COR-L47 (cell line): ENCODE data around the gene FBXO11.

Experiments used
- DNase-seq: peaks from one replicate; lab custom pipeline; 2025; lab: John Stamatoyannopoulos, UW

FBXO11 gene

DNA sequence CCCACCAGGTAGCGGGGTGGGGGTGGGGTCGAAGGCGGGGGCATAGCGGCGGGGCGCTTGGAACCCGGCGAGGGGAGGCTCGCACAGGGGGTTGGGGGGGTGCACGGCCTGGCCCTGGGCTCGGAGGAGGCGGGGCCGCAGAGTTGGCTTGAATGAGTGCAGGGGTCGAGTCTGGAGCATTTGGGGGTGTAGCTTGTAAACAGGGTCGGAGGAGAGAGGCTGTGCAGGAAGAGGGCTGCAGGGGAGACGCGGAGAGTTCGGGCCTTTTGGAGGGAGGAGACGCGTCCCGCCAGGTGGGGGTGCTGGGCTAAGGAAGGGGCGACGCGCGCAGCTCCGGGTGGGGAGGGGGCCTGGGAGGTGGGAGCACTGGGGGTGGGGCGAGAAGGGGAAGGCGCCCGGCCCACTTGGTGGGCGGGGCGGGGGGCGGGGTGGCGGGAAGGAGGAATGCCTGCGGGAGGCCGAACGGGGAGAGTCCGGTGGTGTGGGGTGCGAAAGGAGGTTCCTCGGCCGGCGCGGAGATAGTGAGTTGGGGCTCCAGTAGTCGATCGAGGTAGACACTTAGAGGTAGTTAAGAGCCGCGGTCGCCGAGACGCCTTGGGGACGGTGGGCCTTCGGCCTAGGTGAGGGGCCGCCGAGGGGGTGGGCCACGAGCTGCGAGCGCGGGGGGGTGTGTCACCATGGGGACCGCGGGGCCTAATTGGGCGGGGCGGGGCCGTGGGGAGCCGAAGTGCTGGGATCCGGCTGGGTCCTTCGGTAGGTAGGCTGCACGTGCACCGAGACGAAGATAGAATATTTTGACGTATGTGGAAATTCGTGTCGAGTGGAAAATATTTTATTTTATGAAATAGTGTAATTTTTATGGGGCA, 122.6 kb downstream of the FBXO11 start:
- peak; percentile 86 for DNase-seq

- peak; percentile 88 for DNase-seq
These were observed 123.4 kb downstream of the FBXO11 start, which contains the start of gene MSH6 for GRCh38 chr2:47782671-47783485. TSS of gene MSH6 (plus strand) at chr2:47783145. CDS start at chr2:47783234, 89 bp downstream.

DNA sequence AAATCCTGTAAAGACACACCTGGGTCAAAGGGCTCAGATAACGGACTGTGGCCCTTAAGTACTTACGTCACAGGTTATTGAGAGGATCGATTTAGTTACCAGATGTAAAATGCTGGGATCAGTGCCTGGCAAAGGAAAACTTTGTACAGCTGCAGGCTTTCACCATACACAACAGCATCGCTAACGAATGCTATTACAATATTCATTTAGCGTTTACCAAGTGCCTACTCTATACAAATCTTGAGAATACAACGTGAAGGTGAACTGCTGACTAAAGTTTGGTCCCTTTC, 124.0 kb downstream of the FBXO11 start:
- DNase-seq, result no peak

GRCh38 chr2:47779426-47779790, 126.9 kb downstream of the FBXO11 start:
- no peak for DNase-seq

- DNase-seq, result no peak
These were observed 127.4 kb downstream of the FBXO11 start for GRCh38 chr2:47778698-47779425.

DNA sequence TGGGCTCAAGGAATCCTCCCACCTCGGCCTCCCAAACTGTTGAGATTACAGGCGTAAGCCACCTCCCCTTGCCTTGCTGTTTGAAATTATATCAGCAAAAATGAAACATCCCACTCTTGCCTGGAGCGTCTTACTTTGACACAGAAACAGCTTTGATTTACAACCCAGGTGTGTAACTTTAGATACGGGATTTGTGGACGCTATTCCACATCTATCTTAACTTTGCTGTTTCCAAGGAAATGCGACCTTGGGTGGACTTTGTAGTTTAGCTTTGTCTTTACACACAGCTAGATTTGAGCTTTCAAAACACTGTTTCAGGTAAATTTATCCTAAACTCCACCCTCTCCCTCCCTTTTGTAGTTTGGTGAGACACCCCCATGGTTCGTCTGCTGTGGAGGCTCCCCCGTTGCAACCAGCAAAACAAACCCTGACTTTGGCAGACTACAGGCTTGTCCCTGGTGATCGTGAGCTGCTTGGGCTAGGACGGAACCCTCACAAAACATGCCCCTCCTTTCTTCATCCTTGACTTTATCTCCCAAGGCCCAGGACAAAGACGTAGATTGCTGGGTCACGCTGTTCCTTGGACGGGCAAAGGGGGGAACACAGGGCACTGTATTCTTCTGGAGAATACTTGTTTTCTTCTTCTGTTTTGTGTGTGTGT, 128.9 kb downstream of the FBXO11 start:
- DNase-seq, result no peak

DNA sequence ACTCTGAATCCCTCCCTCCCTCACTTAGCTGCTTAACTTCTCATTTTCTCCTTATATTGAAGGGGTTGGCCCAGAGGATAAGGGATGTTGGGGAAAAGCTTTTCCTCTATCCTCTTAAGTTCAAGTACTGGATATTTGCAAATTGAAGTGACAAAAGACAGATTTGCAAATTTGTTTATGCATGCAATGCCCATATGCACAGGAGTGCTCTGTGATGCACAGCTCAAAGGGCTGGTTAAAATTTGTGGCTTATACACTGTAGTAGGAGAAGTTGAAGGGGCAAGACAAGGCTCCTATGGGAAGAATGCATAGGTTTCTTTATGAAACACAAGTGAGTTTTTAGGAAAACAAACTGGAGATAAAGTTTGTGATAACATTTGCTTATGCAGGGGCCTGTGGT, 131.7 kb downstream of the FBXO11 start:
- DNase-seq, result no peak

- DNase-seq, result no peak
These were observed 134.0 kb downstream of the FBXO11 start for GRCh38 chr2:47772343-47772742.

- DNase-seq, result peak; percentile 36
These were observed 135.1 kb downstream of the FBXO11 start for GRCh38 chr2:47771211-47771610.

- no peak for DNase-seq
These were observed 137.0 kb downstream of the FBXO11 start for GRCh38 chr2:47769318-47769717.

DNA sequence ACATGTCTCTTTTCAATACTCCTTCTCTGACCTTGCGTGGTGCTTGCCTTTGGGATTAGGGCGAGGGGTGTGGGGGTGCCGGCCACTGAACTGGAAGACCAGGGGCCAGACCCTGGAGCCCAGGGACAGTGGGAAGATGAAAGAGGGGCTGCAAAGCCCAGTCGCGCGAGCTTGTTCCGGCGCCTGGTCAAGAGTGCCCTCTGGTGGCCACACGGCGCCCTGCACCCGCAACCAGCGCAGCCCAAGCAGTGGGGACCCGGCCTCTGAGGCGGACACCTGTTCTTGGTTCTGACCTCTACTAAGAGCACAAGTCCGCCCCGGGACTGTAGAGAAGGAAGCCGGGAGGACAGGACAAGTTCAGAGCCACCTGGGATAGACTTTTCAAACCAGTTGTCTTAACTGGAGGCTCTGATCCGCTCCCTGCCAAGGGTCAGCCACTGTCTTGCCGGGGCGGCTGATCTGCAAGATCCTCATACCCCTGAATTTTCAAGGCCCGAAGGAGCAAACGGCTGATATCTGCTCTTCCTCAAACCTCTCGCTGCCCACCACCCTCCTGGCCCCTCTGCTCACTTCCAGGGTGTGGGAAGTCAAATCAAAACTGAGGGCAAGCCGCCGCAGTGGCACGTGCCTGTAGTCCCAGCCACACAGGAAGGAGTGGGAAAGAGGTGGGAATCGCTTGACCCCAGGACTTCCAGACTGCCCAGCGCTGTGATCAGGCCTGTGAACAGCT, 138.3 kb downstream of the FBXO11 start:
- DNase-seq, result peak; percentile 28

GRCh38 chr2:47767497-47767844, 138.8 kb downstream of the FBXO11 start:
- no peak for DNase-seq

GRCh38 chr2:47751856-47752414, 154.4 kb downstream of the FBXO11 start:
- DNase-seq, result no peak

DNA sequence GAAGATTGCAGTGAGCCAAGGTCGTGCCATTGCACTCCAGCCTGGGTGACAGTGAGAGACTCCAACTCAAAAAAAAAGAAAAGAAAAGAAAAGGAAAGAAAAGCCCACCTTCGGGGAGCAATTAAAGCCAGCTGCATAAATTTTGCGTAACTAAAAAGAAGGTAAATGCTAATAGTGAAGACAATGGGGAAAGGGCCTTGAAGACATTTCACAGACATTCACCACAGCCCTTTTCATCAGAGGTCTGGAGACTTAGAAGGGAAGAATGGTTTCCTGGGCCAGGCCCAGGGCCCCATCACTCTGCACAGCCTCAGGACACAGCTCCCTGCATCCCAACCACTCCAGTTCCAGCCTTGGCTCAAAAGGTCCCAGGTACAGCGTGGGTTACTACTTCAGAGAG, 158.4 kb downstream of the FBXO11 start:
- DNase-seq, result no peak

DNA sequence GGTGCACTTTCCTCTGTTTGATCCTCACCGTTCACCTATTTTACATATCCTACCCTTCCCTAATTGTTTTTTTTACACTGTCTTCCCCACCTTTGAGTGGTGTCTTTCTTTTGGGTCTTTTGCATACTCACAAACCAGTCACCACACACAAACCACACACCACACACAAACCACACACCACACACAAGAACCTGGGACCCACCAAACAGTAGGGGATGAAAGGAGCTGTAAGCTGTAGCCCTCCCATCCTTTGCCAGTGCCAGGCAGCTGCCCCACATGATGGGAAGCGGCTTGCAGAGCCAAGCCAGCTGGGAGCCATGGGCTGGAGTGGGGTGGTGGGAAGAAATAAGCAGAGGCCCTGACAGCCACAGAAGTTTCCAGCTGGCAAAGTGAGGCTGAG, 162.2 kb downstream of the FBXO11 start:
- DNase-seq, result no peak

- DNase-seq, result no peak
These were observed 164.7 kb downstream of the FBXO11 start for GRCh38 chr2:47741637-47742036.

GRCh38 chr2:47741101-47741500, 165.2 kb downstream of the FBXO11 start:
- DNase-seq, result no peak
